ENCODE results near the gene TULP3. TPM values are rescaled to one million over a fixed set of nuclear protein-coding genes. Genes with fewer than 3 reads are reported as not detected.

TULP3 gene
- total and polyA plus RNA-seq, 7 donors = 3.9 to 9.1 (median 7.1) TPM

GRCh38 chr12:2930865-2931264, 40.2 kb downstream of the TULP3 start:
- 75 to 84% (median 77%) methylated on average over 8 of the region's 8 CpGs for WGBS, 3 donors
- H3K9me3 ChIP-seq = no peaks in the 10 kb centered on the region
- H3K27me3 ChIP-seq (ENCODE audit: insufficient read depth in 3 of 3, low read length in 2 of 3) = no peaks in the 10 kb centered on the region
- no peaks in the 10 kb centered on the region for H3K4me1 ChIP-seq
- intact Hi-C loops (cut with DNase I) = no loop called here
- H3K27ac ChIP-seq = no peak overlapping the region
- DNase-seq (no peak), ATAC-seq (no peak)
- no peak for TF ChIP-seq CTCF (IDR thresholded peaks at IDR 0.05)
- peaks cover 5 to 84% of the 10 kb centered on the region in 2 donors for H3K36me3 ChIP-seq (ENCODE audit: insufficient read depth in 1 of 2, low read depth in 1 of 2)
- no peak overlapping the region for H3K4me3 ChIP-seq

GRCh38 chr12:2933586-2933985, 42.9 kb downstream of the TULP3 start:
- H3K27me3 ChIP-seq (ENCODE audit: insufficient read depth in 3 of 3, low read length in 2 of 3) = no peaks in the 10 kb centered on the region
- H3K9me3 ChIP-seq = no peaks in the 10 kb centered on the region
- no peak for TF ChIP-seq CTCF (IDR thresholded peaks at IDR 0.05)
- no peak overlapping the region for H3K4me3 ChIP-seq
- H3K36me3 ChIP-seq (ENCODE audit: insufficient read depth in 1 of 2, low read depth in 1 of 2) = peaks cover 8 to 83% of the 10 kb centered on the region in 2 donors
- WGBS, 3 donors = 70 to 93% (median 89%) methylated on average over 6 of the region's 6 CpGs
- ATAC-seq (no peak), DNase-seq (no peak)
- no peak overlapping the region for H3K27ac ChIP-seq
- intact Hi-C loops (cut with DNase I) = no loop called here
- H3K4me1 ChIP-seq = no peaks in the 10 kb centered on the region

GRCh38 chr12:2934371-2934770, 43.7 kb downstream of the TULP3 start:
- H3K4me3 ChIP-seq = no peak overlapping the region
- peaks cover 8 to 85% of the 10 kb centered on the region in 2 donors for H3K36me3 ChIP-seq (ENCODE audit: insufficient read depth in 1 of 2, low read depth in 1 of 2)
- no peaks in the 10 kb centered on the region for H3K4me1 ChIP-seq
- H3K27ac ChIP-seq = no peak overlapping the region
- intact Hi-C loops (cut with DNase I) = no loop called here
- H3K9me3 ChIP-seq = no peaks in the 10 kb centered on the region
- no peak for TF ChIP-seq CTCF (IDR thresholded peaks at IDR 0.05)
- WGBS, 3 donors = 89 to 96% (median 90%) methylated on average over 6 of the region's 6 CpGs
- DNase-seq (no peak), ATAC-seq (no peak)
- no peaks in the 10 kb centered on the region for H3K27me3 ChIP-seq (ENCODE audit: insufficient read depth in 3 of 3, low read length in 2 of 3)

GRCh38 chr12:2936301-2936700, 45.6 kb downstream of the TULP3 start:
- DNase-seq = no peak
- intact Hi-C loops (cut with DNase I) = no loop called here
- WGBS, 3 donors = 93 to 96% (median 93%) methylated on average over 11 of the region's 11 CpGs
- ATAC-seq = no peak
- Histone ChIP-seq H3K4me1 (no peaks in the 10 kb centered on the region), H3K27ac (no peak overlapping the region), H3K36me3 (ENCODE audit: insufficient read depth in 1 of 2, low read depth in 1 of 2) (peaks cover 6 to 83% of the 10 kb centered on the region in 2 donors), H3K4me3 (no peak overlapping the region), H3K9me3 (no peaks in the 10 kb centered on the region), H3K27me3 (ENCODE audit: insufficient read depth in 3 of 3, low read length in 2 of 3) (no peaks in the 10 kb centered on the region)
- no peak for TF ChIP-seq CTCF (IDR thresholded peaks at IDR 0.05)

- ATAC-seq = no peak
- TF ChIP-seq CTCF (IDR thresholded peaks at IDR 0.05) = no peak
- no peaks in the 10 kb centered on the region for H3K27me3 ChIP-seq (ENCODE audit: insufficient read depth in 3 of 3, low read length in 2 of 3)
- no peak for DNase-seq
- WGBS, 3 donors = 82 to 87% (median 82%) methylated on average over 3 of the region's 3 CpGs
- H3K36me3 ChIP-seq (ENCODE audit: insufficient read depth in 1 of 2, low read depth in 1 of 2) = peaks cover 2 to 71% of the 10 kb centered on the region in 2 donors
- no peak overlapping the region for H3K27ac ChIP-seq
- intact Hi-C loops (cut with DNase I) = no loop called here
- no peaks in the 10 kb centered on the region for H3K9me3 ChIP-seq
- H3K4me3 ChIP-seq = no peak overlapping the region
- H3K4me1 ChIP-seq = no peaks in the 10 kb centered on the region
Measured at GRCh38 chr12:2937500-2937899, 46.8 kb downstream of the TULP3 start.
